Fibroblast of the aortic adventitia (primary cell): ENCODE results near the gene KLHL25. TPM values are rescaled to one million over a fixed set of nuclear protein-coding genes. Genes with fewer than 3 reads are reported as not detected.

Experiments
- DNase-seq: peaks from one replicate; pipeline ENCODE4 v3.0.0-alpha.2; 2010; ENCODE audit warnings: low read depth
- H3K4me3 ChIP-seq: 2 replicates; pipeline ENCODE4 v1.5.1; 2011; ENCODE audit warnings: low read depth, mild to moderate bottlenecking, control low read depth, low read length, moderate library complexity
- CTCF ChIP-seq: IDR thresholded peaks from 2 replicates; pipeline ENCODE4 v1.5.1; 2011; ENCODE audit warnings: mild to moderate bottlenecking, low read length, control low read depth, inconsistent platforms; ENCODE audit not compliant: insufficient read depth
- total RNA-seq: library from RNA; depleted of rRNA; stranded (reverse); fragments of >200 nt; gene quantifications from 2 replicates; pipeline ENCODE4 v1.2.3, GENCODE V29; 2012; ENCODE audit warnings: low replicate concordance

The KLHL25 gene
- total RNA-seq, 1 donor, result 2.3 TPM

- H3K4me3 ChIP-seq, result no peak overlapping the region
- DNase-seq, result peak; percentile 75
- no peak for TF ChIP-seq CTCF
Measured at GRCh38 chr15:85725019-85725418, 69.7 kb downstream of the KLHL25 start.

- TF ChIP-seq CTCF, result no peak
- DNase-seq, result no peak
- no peak overlapping the region for H3K4me3 ChIP-seq
Measured at GRCh38 chr15:85723960-85724945, 70.5 kb downstream of the KLHL25 start.

GRCh38 chr15:85722374-85723152 lies 72.2 kb downstream of the KLHL25 start:
- TF ChIP-seq CTCF, result no peak
- DNase-seq, result no peak
- H3K4me3 ChIP-seq, result no peak overlapping the region

- TF ChIP-seq CTCF, result no peak
- DNase-seq, result no peak
- H3K4me3 ChIP-seq, result no peak overlapping the region
Measured at GRCh38 chr15:85718981-85719380, 75.7 kb downstream of the KLHL25 start.

- no peak for DNase-seq
- H3K4me3 ChIP-seq, result no peak overlapping the region
- no peak for TF ChIP-seq CTCF
Measured at GRCh38 chr15:85718271-85718971, 76.3 kb downstream of the KLHL25 start.

GRCh38 chr15:85717212-85717611 lies 77.5 kb downstream of the KLHL25 start:
- DNase-seq, result no peak
- H3K4me3 ChIP-seq, result no peak overlapping the region
- TF ChIP-seq CTCF, result no peak
